ENCODE data around the gene CDHR5.
"Not testable (repeated sequence)": the region's sequence is repeated elsewhere in the genome, so short reads cannot be mapped to it uniquely, and the experiment has no call there.

The CDHR5 gene

DNA sequence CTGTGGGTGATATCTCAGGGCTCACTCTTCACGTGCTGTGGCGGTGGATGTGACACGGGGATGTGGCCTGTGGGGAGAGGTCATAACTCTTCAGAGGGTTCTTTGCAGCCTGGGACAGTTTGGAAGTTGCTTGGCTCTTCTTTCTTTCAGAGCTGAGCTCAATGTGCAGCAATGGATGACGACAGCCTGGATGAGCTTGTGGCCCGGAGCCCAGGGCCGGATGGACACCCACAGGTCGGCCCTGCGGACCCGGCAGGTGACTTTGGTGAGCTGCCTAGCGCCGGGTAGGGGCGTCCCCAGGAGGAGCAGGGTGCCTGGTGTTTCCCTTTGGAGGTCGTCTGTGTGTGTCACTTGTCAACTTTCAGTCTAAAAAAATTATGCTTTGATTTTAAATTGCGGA, 43.4 kb downstream of the CDHR5 start:
- DNase-seq, result no peak

DNA sequence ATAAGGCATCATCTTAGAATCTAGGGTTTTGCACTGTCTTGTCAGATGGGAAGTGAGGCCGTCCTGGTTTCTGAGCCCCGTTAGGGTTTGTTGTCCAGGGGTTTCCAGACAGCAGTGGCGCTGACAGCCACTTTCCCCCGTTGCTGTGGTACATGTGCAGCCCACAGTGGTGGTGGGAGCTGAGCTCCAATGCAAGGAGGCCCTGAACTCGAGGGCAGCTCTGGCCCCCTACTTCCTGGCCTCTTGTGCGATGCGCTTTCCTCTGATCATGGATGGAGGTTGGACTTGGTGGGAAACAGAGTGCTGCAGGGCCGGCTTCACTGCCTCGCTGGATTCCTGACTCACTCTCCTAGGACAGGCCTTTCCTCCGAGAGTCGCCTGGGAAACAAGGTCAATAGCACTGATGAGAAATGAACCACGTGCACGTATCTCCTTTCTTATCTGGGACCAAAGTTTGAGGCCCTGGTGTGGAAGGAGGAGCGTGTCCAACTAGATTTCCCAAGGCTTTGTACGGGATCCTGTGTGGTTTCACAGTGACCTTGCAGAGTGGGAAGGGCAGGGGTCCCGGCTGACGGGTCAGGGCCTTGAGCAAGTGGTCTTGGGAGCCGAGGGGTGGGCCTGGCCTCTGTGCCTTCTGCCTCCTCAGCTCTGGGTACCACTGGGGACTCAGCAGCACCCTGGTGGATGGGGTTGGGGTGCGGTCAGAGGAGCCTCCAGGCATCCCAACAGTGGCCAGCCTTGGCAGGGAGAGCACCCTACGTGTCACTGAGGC, 44.7 kb downstream of the CDHR5 start:
- DNase-seq, result no peak

DNA sequence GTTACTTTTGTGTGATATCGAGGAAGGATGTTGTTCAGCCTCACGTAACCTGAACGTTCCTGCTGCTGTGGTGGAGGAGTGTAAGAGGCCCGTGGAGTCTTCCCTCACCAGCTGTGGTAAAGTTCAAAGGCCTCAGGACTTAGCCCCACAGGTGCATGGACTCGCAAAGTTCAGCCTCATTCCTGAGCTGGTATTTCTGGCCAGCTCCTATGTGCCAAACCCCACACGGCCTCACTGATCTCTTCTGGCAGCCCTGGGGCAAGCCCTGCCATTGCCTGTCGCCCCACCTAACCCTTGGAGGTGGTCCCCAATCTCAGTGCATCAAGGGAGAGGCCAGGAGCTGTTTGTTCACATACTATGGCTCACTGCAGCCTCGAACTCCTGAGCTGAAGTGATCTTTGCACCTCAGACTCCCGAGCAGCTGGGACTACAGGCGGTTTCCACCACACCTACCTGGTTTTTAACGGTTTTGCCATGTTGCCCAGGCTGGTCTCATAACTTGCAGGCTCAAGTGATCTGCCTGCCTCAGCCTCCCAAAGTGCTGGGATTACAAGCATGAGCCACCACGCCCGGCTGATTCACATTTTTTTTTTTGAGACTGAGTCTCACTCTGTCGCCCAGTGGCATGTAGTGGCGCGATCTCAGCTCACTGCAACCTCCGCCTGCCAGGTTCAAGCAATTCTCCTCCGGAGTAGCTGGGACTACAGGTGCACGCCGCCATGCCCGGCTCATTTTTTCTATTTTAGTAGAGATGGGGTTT, 46.3 kb downstream of the CDHR5 start:
- no peak for DNase-seq

DNA sequence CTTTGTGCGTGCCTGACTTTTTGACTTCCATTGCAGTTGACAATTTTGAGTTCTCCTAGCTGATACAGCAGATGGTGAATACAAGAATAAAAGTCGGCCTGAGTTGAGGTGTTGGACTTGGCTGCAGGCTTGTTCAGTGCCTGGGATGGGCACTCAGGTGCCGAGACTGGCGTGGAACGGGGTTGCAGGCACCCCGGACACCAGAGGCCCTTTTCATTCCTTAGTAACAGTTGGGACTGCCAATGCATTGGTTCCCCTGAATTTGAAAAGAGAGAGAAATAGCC, 47.2 kb downstream of the CDHR5 start:
- no peak for DNase-seq

DNA sequence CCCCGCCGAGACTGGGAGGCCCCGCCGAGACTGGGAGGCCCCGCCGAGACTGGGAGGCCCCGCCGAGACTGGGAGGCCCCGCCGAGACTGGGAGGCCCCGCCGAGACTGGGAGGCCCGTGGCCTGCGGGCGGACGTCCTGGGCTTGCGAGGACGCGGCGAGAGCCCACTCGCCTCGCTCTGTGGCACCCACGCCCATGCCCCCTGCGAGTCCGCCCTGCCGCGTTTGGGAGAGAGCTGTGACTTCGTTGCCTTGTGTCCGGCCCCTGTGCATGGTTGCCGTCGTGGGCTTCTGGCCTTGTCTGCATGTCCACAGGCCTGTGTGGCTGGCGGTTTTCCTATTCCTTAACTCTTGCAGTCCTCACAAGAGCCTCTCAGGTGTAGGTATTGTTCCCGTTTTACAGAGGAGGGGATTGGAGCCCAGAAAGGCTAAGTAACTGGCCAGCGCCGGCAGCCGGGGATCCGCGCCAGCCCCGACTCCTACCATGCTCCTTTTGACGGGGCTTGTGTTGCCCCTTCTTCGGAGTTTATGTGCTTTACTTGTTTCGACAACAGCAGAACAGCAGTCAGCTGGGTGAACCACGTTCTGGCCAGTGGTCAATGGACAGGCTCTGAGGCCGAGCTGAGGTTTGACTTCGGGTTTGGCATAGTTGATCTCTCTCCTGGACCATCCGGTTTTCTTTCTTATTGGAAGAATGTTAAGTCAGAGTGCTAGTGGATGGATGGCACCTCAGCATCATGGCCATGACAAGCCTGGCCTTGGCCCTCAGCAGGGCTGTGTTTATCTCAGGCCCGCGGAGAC, 47.7 kb downstream of the CDHR5 start:
- no peak for DNase-seq

DNA sequence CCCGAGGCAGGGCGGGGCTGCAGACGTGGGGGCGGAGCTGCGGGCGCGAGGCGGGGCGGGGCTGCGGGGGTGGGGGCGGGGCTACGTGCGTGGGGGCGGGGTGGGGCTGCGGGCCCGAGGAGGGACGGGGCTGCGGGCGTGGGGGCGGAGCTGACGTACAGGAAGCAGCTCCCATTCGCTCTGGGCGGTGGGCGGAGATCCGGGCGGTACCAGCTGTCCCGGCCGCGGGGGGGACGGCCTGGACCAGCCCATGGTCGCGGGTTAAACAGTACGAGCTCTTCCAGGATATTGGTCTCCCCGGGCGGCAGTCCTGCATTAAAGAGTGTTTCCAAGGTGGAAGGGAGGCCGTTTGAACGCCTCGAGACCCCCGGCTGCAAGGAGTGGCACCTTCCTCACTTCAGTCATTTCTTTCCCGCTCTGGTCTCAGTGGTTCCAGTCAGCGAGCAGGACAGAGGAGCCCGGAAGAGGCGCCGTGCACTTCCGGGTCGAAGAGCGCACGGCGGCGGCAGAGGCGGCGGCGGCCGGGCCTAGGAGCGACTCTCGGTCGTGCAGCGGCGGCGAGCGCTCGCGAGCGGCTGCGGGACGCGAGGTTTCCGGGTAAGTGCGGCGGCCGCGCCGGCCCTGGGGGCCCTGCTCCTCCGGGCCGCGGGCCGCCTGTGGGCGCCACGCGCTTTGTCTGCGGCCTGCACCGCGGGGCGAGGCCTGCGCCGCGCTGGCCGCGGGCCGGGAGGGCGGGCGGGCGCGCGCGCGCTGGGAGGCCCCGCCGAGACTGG, 48.6 kb downstream of the CDHR5 start, which contains the start of gene PHRF1:
PHRF1 (plus strand) TSS at position 475 of the 773 bp plus-strand sequence. CDS start 5,043 bp downstream, outside the sequence.
- peak; percentile 92 for DNase-seq

DNA sequence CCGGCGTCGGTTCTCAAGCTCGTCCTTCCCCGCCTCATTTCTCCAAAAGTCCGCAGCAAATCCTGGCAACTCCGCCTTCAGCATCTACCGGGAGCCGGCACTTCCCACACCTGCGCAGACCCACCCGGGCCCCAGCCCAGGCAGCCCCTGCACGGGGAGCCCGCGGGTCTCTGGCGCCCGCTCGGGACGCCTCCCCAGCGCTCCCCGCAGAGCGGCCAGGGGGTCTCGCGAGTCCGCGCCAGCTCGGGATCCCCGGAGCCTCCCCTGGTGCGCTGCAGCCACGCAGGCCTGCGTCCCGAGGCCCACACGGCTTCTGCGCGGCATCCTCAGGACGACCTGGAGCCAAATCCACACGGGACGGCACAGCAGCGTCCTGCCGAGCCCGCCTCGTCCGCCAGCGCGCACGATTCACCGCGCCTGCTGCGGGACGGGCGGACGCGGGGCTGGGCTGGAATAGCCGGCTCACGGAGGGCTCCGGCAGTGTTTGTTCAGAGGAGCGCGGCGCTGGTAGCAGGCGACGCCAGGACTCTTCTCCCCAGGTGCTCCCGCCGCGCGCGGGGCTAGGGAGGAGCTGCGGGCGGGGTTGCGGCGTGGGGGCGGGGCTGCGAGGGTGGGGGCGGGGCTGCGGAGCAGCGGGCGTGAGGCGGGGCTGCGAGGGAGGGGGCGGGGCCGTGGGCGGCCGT, 49.3 kb downstream of the CDHR5 start:
- no peak for DNase-seq

DNA sequence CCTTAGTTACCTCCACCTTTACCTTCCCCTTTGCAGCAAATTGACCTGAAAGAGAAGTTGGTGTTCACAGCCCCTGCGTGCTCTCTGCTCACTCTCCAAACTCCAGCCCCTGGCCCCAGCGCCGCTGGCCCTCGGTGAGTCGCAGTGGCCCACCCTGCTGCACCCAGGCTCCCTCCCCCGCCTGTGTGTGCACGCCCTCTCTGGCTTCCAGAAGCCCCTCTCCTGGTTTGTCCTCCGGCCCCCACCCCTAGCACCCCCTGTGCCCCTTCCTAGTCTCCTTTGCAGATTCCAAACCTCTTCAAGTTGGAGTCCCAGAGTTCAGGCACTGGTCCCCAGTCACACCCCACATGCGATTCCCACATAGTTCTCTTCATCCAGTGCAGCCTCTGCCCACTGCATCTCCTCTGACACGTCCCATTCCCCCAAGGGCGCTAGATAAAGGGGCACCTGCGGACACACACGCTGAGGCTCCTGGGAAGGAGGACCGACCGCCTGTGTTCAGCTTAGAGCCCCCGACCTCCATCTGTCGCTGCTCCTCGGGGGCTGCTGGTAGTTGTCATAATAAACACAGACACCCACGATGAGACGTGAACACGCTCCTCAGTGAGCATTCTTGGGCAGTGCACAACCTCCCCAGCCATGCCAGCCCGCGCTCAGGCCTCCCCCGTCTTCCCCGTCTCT, 50.0 kb downstream of the CDHR5 start:
- no peak for DNase-seq

DNA sequence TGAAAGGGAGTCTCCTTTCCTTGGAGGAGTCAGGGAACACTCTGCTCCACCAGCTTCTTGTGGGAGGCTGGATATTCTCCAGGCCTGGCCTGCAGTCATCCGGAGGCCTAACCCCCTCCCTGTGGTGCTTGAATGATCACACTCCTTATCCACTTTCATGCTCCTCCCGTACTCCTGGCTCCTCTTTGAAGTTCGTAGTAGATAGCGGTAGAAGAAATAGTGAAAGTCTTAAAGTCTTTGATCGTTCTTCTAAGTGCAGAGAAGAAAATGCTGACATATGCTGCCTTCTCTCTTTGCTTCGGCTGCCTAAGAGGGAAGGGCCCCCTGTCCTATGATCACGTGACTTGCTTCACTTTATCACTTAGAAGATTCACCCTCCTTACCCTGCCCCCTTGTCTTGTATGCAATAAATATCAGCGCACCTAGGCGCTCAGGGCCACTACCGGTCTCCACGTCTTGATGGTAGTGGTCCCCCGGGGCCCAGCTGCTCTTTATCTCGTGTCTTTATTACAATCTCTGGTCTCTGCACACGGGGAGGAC, 50.7 kb downstream of the CDHR5 start:
- DNase-seq, result not testable (repeated sequence)

DNA sequence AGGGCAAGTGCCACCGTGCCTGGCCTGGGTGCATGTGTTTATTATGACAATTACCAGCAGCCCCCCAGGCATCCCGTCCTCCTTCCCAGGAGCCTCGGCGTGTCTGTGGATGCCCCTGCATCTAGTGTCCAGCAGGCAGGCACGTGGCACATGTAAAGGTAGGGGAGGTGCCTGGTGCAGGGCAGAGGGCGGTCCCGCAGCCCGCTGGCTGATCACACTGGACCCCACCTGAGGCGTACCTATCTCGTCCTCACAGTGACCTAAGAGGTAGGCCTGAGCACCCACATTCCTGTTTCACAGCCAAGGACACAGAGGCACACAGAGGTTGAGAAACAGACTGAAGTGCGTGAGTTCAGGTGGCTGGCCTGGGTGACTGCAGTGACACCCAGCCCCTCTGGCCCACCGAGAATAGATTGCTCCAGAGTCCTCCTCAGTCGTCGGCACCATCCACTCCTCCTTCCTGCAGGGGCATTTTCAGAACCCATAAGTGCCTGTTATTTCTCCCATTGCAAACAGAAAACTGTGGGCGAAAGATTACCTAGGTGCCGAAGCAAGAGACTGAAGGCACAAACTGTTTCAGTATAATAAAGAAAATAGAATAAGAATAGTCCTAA, 51.5 kb downstream of the CDHR5 start:
- no peak for DNase-seq

DNA sequence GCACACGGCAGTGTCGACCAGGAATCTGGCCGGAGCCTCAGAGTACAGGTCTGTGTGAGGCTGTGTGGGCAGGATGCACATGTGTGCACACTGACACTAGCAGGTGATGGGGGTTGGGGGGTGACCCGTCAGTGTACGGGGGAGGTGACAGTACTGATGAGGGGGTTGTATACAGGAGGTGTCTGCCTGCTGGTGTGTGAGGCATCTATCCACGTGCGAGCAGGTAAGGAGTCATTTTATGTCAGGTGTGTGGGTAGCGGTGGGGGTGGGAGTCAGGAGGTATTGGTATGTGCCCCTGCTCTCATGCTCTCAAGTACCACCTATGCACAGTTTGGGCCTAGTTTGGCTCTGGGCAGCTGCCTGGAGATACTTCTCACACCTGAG, 53.0 kb downstream of the CDHR5 start:
- DNase-seq, result no peak

DNA sequence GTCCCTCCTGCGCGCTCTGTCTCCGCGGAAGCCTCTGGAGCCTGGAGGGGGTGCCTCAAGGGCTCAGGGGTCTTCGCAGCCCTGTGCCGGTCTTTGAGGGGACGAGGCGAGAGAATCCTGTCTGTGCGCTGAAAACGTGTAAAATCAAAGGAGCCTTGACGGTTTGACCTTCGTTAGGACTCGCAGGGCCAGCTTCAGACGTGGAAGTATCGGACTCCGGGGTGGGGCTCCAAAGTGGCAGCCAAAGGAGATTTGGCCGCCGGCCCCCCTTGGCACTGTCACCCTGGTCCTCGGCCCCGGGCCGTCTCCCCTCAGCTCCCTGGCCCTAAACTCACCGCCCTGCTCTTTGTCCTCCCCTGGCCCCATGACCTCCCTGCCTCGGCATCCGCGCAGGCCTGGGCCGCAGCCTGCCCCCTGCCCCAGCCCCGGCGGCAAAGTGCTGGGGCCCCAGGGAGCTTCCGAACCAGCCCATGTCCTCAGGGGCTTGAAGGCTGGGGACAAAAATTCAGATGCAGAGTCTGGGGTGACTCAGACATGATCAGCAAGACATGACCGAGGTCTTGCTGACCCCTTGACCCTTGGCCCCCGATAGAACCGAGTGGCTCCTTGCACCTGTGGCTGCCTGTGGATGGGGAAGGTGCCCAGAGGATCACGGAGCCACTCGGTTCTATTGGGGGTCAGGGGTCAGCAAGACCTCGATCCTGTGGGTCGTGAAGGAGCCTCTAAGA, 55.4 kb downstream of the CDHR5 start:
- DNase-seq, result no peak

DNA sequence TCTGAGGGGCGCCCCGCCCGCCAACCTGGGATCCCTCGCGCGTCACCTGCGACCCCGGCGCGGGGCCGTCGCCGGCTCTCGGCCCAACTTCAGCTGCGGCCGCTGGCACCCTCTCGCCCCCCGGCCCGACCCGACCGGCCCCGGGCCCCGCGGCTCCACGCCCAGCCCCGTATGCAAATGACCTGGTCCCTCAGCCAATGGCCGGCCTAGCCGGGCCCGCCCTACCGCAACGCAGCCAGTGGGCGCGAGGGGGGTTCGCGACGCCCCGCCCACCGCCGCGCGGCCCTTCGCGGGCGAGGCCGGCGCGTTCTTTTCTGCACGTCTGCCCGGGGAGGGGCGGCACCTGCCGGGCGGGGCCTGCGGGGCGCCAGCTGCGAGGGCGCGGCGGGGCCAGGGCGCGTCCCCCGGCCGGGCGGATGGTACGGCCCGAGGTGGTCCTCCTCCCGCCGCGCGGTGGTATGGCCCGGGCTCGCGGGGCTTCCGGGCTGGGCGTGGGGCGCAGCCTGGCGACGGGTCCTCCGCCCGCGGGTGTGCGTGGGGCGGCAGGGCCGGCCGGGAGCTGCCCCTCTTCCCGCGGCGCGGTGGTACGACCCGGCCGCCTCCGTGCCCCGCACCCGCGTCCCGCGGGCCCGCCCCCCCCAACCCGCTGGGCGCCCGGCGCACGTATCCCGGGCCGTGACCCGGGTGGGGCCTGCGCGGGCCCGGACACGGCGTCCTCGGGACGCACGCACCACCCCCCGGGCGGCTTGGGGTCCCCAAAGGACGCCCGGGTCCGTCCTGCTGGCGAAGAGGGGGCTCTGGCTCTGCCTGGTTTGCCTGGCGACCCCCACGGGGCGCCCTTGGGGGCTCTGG, 56.2 kb downstream of the CDHR5 start:
- DNase-seq, result peak; percentile 87

DNA sequence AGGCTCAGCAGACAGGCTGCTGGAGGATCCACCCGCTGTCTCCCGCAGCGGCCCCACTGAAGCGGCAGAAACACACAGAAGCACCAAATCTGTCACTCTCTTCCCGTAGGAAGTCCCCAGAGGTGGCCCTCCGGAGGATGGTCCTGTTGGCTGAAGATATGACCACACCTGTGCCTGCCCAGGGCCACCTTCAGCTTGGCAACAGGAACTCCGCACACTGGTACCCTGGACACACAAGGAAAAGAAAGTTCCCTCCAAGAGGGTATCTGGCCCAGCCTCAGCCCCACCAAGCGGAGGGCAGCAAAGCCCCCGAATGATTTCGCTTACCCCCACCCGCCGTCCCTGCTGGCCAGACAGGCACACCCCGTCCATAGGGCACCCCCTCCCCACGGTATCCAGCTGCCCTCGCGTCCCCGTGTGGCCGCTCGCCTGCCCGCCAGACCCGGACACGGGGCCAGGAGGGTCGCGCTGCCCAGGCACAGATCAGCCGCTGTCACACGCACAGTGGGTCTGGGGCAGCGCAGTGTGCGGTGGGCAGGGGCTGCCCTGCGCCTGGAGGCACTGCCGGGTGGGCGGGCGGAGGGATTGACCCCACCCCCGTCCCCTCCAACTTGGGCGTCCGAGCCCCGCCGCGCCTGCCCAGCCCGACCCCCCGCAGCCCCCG, 57.0 kb downstream of the CDHR5 start:
- no peak for DNase-seq

DNA sequence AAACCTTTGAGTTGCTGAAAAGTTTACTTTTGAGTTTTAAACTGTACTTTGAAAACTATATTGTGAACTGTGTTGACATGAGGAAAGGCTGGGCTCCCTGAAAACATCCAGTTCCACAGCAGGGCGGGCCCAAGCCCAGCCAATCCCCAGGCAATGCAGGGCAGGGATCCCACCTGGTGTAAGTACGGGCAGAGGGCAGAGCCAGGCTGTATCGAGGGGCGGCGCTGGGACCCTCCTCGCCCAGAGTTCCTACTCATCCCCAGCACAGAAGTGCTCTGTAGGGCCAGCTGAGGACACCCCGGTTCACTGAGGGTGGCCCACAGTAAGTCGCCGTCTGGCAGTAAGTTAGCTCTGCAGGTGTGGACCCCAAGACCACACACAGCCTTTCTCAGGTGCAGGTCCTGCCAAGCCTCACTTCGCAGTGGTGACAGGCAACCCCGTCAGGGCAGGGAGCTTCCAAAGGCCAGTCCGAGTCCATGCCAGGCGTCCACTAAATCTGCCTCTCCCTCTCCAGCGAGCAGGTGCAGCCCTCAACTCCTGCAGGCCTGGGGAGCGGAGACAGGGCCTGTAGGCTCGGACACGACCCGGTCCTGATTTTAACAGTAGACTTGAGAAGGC, 57.6 kb downstream of the CDHR5 start:
- DNase-seq, result no peak

Measured in effector CD4-positive, alpha-beta T cell (primary cell).